ENCODE measurements around the gene DNAJC5.

DNA sequence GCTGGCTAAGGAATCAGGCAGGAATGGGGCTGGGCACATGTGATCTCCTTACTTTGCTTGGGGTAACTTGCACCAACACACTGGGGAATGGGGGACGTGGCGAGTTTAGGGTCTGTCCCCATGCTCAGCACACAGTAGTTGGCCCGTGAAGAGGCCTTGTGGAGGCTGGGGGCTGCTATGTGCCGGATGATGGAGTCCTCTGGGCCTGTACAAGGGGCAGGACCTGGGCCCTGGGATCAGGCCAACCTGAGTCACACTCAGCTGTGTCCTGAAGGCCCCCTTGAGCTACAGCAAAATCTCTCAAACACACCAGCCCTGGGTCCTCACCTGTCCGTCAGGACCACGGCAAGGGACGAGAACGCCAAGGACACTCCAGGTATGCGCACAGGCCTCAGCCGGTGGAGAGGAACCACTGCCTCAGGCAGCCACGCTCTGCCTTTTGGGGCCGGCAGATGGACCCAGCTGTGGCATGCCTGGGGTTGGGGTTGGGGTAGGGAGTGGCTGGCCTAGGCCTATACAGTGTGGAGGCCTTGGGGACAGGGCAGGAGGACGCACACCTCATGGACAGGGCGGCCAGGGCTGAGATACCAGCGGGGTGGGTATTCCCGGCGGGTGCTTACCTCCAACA lies 50.2 kb downstream of the DNAJC5 start:
- TF ChIP-seq, protein P1, sequence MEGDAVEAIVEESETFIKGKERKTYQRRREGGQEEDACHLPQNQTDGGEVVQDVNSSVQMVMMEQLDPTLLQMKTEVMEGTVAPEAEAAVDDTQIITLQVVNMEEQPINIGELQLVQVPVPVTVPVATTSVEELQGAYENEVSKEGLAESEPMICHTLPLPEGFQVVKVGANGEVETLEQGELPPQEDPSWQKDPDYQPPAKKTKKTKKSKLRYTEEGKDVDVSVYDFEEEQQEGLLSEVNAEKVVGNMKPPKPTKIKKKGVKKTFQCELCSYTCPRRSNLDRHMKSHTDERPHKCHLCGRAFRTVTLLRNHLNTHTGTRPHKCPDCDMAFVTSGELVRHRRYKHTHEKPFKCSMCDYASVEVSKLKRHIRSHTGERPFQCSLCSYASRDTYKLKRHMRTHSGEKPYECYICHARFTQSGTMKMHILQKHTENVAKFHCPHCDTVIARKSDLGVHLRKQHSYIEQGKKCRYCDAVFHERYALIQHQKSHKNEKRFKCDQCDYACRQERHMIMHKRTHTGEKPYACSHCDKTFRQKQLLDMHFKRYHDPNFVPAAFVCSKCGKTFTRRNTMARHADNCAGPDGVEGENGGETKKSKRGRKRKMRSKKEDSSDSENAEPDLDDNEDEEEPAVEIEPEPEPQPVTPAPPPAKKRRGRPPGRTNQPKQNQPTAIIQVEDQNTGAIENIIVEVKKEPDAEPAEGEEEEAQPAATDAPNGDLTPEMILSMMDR (IDR thresholded peaks at IDR 0.05), result no peak
- no peak for TF ChIP-seq POLR2A (IDR thresholded peaks at IDR 0.05)

All from breast epithelium (tissue), 3 donors.